GM21423 (cell line): ENCODE results near the gene EIF2S2.

Experiments used
- ATAC-seq: cut with Tn5 transposase; IDR thresholded peaks from one replicate; pipeline ENCODE4 v1.9.1; 2021; ENCODE audit warnings: mild to moderate bottlenecking, moderate library complexity; ENCODE audit not compliant: unreplicated experiment

Gene EIF2S2

DNA sequence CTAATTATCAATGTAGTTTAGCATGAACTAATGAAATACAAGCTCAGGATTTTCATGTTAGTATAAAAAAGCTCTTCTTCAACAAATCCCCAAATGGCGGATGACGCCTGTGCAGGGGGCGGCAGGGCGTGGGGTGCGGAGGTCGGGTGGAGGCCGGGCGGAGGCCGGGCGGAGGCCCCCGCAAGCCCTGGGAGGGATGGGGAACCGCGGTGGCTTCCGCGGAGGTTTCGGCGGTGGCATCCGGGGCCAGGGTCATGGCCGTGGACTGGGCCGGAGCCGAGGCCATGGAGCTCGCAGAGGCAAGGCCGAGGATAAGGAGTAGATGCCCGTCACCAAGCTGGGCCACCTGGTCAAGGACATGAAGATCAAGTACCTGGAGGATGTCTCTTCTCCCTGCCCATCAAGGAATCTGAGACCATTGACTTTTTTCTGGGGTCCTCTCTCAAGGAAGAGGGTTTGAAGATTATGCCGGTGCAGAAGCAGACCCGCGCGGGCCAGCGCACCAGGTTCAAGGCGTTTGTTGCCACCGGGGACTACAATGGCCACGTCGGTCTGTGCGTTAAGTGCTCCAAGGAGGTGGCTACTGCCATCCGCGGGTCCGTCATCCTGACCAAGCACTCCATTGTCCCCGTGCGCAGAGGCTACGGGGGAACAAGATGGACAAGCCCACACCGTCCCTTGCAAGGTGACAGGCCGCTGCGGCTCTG lies 10.4 kb upstream of the EIF2S2 start:
- no peak for ATAC-seq

DNA sequence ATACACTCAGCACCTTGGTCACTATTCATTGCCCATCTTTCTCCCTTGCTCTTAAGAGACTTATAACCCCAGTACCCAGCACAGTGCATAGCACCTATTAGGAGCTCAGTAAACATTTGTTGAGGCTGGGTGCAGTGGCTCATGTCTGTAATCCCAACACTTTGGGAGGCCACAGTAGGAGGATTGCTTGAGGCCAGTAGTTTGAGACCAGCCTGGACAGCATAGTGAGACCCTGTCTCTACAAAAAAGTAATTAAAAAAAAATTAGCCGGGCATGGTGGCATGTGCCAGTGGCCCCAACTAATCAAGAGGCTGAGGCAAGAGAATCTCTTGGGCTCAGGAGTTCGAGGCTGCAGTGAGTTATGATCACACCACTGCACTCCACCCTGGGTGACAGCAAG lies 8.2 kb upstream of the EIF2S2 start:
- ATAC-seq = no peak

DNA sequence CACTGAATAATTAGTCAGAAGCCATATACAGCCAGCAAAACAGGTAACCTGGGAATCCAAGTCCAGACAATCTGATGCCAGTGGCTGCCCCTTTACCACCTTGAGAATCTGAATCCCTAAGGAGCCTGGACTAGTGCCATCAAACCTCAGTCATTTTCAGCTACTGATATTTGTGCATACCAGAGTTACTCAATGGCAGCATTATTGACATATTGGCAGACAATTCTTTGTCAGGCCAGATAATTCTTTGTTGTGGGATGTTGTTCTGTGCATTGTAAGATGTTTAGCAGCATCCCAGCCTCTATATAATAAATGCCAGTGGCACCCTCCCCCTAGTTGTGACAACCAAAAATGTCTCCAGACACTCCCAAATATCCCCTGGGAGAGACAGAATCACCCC lies 3.2 kb upstream of the EIF2S2 start:
- ATAC-seq = no peak

DNA sequence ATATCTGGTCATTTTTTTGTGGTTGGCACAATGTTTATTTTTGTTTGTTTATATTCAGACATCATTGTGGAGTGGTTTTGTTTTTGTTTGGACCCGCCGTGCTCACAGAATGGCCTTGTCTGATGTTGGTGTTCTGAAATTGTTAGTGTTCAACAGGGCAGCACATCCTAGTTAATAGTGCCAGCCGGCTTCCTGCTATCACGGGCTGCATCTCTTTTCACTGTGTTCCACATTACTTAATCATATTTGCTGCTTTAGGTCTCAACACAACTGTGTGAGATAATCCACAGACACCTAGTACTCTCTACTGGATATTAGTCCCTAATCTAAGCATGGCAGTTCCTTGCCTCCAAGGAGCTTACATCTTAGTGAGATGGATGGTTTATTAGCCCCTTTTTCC lies 2.8 kb upstream of the EIF2S2 start:
- no peak for ATAC-seq

DNA sequence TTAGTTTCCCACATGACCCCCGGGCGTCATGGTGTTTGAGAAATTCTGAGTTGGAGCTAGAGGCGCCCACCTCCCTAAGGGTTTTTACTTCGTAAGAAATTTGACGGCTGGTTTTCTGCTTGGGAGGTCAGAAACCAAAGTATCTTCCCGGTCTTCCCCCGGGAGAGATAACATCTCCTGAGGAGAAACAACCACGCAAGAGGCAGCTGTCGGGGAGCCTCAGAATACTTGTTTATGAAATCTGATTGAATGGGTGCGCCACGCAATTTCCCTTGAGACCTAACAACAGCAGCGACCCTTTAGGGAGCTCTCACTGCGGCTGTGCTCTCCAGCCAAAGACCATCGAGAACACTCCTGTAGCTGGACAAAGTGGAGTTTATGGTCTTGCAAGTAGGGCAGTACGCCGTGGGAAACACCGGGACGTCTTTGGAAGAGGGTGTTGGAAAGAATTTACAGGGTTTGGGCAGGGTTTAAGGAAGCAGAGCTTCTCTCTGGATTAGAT lies 608 bp upstream of the EIF2S2 start:
- no peak for ATAC-seq

DNA sequence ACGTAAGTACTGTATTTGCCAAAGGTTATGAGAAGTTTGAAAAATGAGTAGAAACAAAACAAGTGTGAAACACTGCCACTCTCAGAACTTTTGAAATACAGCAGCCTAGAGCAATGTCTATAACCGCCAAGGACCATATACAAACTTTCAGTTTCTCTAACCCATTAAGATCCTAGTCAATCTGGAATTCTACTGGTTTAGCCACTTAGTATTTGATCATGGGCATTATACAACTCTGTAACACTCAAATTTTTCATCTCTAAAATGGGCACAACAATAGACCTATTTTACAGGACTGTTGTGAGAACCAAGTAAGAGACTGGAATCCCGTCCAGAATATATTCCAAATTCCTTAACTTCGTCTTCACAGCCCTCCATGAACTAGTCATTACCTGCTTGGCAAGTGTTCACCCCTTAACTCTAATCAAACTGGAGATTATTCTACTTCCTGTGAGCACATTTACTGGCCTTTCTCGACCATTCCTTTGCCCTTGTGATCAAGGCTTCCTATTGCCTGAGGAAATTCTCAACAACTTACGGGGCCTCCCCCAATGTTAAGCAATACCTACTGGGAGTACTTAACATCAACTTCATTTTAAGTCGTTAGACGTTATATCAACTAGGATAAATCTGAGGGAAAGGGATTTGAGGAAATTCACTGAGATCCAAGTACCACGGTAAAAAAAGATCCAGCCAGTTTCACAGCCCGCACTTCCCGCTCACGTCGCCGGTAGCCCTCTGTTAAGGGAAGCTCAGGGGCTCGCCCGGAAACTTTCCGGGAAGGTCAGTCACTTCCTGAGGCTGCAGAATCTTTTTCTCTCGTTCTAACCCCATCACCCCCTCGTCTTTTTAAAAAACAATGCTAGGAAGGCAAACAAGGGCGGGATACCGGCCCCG lies 1.1 kb downstream of the EIF2S2 start:
- no peak for ATAC-seq

DNA sequence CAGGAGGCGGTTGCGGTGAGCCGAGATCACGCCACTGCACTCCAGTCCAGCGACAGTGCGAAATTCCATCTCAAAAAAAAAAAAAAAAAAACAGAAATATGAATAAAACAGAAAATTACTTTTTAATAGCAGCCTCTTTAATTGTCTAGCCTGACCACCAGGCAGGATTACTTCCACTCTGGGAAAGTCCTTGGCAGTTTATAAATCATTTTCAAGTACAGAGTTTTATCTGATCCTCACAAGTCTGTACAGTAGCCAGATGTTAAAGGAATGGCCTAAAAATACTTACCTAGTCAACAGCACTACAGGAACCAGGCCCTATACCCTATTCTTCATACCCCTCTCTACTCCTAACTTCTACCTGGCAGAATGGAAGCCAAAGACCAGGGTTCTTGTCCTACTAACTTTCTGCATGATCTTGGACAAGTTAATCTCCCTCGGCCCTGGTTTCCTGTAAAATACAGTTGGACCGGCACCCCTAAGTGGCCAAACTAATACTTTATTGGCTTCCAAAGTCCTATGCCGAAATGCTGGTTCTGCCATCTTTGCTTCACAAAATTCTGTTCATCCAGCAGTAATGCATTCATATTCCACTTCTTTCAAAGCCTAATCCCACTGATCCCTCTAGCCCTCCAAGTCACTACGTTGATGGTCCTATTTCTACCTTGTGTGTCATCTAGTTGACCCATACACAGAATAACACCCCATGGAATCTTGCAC lies 1.9 kb downstream of the EIF2S2 start:
- no peak for ATAC-seq

DNA sequence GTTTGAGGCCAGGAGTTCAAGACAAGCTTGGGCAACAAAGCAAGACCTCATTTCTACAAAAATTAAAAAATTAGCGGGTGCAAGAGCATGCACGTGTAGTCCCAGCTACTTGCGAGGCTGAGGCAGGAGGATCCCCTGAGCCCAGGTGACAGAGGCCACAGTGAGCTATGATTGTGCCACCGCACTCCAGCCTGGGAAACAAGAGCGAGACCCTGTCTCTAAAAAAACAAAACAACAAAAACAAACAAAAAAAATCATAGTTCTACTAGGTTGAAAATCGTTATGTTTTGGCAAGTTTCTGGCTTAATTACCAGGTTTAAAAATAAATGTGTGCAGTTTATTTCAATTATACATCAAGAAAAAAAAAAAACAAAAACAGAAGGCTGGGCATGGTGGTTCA lies 2.6 kb downstream of the EIF2S2 start:
- ATAC-seq = no peak

DNA sequence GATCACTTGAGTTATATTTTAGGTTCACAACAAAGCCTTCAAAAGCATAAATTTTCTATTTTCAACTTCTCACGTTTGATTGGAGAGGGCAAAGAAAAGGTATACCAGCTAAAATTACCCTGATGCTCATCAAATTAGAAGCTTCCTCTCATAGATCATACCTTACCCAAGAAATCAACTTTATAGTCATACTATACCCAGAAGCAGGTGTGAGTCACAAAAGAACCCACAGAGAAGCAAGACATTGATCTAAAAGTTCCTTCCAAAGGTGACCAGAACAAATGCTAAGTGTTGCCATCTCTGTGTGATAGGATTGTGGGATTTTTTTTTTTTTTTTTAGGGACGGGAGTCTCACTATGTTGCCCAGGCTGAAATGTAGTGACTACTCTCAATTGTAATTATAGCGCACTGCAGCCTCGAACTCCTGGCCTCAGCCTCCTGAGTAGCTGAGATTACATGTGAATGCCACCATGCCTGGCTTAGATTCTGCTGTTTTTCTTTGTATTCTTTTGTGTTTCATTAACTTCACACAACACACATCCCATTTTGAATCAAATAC lies 3.3 kb downstream of the EIF2S2 start:
- no peak for ATAC-seq

DNA sequence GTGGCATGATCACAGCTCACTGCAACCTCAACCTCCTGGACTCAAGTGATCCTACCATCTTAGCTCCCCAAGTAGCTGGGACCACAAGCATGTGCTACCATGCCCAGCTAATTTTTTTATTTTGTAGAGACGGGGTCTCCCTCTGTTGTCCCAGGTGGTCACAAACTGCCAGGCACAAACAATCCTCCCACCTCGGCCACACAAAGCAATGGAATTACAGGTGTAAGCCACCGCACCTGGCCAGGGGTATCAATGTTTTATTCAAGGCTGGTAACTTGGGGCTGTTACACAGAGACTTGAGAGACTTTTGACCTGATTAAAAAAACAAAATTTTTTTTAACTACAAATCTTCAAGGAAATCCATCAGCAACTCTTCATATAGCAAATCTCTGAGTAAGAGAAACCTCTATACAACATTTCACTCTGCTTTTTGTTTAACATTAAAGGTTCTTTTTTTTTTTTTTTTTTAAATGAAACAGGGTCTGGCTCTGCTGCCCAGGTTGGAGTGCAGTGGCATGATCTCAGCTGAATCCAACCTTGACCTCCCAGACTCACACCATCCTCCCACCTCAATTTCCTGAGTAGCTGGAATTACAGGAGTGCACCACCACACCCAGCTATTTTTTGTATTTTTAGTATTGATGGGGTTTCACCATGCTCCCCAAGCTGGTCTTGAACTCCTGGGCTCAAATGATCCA lies 5.9 kb downstream of the EIF2S2 start:
- no peak for ATAC-seq

DNA sequence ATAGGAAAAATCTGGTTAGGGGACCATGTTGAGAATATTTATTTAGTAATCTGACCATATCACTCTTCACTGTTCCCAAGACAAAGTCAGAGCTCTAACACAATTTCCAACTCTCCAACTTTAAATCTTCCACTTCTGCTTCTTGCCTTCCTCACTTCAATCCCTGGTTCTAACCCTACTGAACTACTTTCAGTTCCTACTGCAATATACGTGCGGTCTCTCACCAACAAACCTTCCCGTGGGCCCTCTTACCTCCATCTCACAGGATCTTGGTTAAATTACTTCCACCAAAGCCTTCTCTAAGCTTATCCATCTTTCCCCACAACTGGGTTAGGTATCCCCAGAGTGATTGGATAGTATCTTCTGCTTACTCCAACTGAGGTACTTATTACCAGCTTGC lies 8.0 kb downstream of the EIF2S2 start:
- ATAC-seq = no peak

DNA sequence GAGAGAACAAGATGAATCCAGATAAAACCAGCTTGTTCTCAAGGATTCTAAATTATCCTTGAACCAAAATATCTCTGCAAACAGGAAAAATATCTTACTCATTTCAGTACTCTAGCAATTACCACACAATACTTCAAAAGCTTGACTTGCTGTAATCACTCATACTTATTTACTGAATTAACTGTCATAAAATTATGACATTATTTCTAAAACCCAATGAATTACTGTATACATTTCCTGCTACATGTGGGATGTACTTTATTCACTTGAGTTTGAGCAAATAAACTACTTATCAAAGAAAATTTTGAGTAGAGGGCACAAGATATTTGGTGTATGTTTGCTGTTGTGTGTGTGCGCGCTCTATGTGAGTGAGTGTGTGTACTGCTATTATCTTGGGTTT lies 9.7 kb downstream of the EIF2S2 start:
- ATAC-seq = no peak

DNA sequence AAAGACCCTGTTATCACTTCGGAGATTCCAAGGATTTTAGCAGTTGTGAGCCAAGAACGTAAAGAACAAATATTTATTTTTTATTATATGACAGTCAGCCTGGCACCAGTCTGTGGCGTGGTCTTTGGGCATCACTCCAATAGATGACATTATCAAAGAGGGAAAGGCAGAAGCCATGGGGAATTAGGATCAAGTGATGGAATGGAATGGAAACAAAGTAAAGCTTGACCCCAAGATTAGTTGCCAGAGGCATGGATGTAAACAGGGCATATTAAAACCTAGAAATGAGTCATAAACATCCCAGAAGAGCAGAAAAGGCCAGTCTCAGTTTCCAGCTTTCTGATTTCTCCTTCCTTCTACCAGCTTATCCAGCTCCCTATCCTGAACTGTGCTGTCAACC lies 11.5 kb downstream of the EIF2S2 start:
- no peak for ATAC-seq

DNA sequence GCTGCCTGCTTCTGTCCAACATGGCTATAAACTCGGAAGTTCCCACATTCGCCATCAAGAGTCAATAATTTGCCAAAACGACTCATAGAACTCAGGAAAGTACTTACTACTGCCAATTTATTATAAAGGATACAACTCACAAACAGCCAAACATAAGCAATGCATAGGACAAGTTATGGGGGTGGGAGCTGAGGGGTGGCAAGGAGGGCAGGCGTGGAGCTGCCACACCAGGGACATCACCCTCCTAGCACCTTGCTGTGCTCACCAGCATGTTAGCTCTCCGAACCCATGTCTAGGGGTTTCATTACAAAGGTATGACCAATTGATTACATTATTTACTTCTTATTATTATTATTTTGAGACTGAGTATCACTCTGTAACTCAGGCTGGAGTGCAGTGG lies 12.4 kb downstream of the EIF2S2 start:
- no peak for ATAC-seq

DNA sequence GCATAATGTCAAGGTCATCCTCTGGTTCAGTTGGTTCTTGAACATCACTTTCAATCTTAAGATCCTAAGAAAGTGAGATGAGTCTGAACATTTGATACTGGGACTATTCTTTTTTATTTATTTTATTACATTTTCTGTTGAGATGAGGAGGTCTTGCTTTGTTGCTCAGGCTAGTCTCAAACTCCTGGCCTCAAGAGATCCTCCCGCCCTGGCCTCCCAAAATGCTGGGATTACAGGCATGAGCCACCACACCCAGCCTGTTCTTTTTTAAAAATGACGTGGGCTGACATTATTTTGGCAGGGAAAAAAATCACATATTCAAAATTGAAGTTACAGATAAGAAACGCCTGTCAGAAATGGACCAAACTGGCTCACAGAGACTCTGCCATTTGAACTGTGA lies 13.5 kb downstream of the EIF2S2 start:
- ATAC-seq = no peak

DNA sequence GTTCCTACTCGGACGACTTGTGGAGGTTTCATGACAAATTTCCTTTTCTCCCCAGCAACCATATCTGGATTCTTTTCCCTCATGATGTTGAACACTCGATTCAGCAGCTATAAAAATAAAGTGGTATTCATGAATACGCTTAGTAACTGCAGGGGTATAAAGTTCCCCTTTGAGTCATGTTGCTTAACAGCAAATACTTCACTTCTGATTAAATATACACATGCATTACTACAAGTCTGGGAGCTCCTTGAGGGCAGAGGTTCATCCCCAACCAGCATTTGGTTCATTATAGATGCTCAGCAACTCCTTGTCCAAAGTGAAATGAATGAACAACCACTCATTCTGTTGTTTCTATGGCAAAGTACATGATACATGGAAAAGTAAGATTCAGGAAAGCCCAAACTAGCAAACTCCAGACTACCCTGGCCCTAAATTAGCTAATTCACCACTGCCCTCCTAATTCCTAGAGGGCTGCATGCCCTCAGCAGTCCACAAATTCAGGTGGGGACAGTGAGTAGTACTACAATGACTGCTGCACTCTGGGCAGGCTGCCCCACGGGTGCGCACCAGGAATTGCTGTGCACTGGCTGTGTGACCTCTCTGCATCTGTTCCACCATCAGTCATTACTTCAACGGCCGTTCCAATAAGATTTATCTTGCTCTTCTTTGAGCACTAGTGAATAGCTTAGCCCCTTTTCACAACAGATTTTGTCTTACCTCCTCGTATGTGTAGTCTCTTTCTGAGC lies 15.2 kb downstream of the EIF2S2 start:
- no peak for ATAC-seq

DNA sequence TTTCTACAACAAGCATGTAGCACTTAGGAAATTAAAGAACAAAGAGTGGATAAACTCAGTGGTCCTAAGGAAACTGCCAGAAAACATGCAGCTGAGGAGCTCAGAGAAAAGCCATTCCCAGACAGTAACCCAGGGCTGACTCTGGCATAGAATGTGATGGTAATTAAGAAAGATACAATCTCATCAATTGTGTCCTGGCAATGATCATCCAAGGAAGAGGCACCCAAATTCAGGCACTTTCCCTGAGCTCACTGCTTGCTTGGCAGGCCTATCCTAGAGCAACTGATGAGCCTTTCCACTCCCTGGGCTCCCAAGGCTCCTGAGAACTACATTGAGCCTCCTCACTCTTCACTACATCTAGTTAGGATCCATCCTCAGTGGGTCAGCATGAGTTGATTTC lies 16.2 kb downstream of the EIF2S2 start:
- ATAC-seq = no peak

DNA sequence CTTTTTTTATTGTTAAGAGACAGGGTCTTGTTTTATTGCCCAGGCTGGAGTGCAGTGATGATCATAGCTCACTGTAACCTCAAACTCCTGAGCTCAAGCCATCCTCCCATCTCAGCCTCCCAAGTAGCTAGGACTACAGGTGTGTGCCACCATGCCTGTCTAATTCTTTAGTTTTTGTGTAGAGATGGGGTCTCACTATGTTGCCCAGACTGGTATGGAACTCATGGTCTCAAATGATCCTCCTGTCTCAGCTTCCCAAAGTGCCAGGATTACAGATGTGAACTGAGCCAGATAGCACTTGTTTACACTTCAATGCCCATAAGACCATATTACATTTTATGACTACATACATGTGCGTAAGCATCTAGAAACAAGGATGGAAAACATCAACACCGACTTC lies 18.1 kb downstream of the EIF2S2 start:
- no peak for ATAC-seq

DNA sequence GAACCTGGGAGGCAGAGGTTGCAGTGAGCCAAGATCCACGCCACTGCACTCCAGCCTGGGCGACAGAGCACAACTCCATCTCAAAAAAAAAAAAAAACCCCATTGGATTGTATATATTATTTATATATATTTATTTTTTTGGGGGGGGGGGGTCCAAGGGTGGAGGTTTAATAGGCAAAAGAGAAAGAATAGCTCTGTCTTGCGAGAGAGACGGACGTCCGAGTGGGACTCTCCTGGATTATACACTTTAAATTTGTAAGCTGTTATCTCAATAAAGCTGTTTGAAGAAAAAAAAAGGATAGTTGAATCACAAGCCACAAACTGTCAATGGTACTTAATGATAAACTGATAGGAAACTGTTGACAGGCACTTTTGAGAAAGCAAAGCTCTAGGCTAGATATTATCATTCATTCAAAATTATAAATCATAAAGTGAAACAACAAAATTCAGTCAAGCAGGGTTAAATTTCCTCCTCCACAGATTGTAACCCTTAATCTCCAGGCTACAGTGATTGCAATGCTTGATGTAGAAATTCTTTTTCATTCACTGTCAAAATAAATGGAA lies 20.3 kb downstream of the EIF2S2 start:
- no peak for ATAC-seq

DNA sequence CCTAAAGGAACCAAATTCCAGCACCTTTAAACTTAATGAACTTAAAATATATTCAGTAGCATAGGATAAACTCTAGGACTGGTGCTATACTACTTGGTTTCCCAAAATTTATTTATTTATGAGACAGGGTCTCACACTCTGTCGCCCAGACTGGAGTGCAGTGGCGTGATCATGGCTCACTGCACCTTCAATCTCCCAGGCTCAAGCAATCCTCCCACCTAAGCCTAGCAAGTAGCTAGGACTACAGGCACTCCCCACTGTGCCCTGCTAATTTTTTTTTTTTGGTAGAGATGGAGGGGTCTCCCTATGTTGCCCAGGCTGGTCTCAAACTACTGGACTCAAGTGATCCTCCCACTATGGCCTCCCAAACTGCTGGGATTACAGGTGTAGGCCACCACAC lies 21.4 kb downstream of the EIF2S2 start:
- no peak for ATAC-seq
